LNCaP clone FGC (cell line): ENCODE results near the gene NUTM2B.
"Not testable (repeated sequence)": the region's sequence is repeated elsewhere in the genome, so short reads cannot be mapped to it uniquely, and the experiment has no call there.

ENCODE experiments used
- DNase-seq: peaks from one replicate; pipeline ENCODE4 v3.0.0-alpha.2; 2011; ENCODE audit warnings: low read depth
- H3K4me3 ChIP-seq: 2 replicates; pipeline ENCODE4 v1.5.1; 2011; ENCODE audit warnings: mild to moderate bottlenecking, low read depth, low read length, control low read depth
- TF ChIP-seq, protein P1 (sequence below): IDR thresholded peaks from 2 replicates; pipeline ENCODE4 v1.5.1; 2012; ENCODE audit warnings: mild to moderate bottlenecking; ENCODE audit not compliant: control insufficient read depth, insufficient read depth; ENCODE audit errors: extremely low read depth

NUTM2B gene

GRCh38 chr10:79714976-79715375, 11.9 kb downstream of the NUTM2B start:
- DNase-seq, H3K4me3 ChIP-seq: not testable (repeated sequence)

DNA sequence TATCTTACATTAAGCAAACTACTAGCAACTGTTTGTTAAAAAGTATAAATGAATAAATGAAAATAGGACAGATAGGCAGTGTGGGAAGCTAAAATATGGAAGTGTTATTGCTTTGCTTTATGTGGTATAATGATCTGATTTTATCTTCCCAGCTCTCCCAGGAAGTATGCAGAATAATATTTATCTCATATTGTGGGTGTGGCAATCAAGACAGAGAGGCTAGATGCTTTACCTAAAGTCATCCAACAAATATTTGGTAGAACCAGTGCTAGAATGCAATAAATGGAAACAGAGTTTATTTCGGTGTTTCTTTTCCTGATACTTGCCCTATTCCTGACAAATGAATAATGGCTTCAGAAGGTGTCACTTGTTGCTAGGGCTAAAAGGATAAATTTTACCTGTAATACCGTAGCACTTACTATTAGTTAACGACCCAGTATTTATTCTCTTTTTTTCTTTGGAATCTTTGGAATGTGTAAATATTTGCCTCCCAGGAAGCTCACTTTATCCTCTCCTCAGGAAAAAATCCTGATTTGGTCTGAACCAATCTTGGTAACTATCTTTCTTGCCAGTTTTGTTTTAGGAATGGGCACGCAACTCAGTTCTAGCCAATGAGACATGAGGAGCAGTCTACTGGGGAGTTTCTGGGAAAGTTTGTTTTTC, 14.0 kb downstream of the NUTM2B start:
- DNase-seq: not testable (repeated sequence)

DNA sequence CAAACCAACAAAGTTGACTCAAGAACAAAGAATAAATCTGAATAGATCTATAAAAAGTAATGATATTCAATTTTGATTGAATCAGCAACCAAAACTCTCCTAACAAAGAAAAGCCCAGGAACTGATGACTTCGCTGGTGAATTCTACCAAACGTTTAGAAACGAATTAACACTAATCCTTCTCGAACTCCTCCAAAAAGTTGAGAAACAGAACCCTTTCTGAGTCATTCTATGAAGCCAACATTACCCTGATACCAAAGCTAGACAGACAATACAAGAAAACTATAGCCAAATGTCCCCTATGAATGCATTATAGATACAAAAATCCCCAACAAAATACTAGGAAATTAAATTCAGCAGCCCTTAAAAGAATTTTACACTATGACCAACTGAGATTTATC, 17.0 kb downstream of the NUTM2B start:
- not testable (repeated sequence) for H3K4me3 ChIP-seq, DNase-seq

More for the DNA sequence above, 14.0 kb downstream of the NUTM2B start:
- not testable (repeated sequence) for H3K4me3 ChIP-seq

GRCh38 chr10:79726620-79727019, 23.6 kb downstream of the NUTM2B start:
- not testable (repeated sequence) for H3K4me3 ChIP-seq
- peak; percentile 91 for DNase-seq

DNA sequence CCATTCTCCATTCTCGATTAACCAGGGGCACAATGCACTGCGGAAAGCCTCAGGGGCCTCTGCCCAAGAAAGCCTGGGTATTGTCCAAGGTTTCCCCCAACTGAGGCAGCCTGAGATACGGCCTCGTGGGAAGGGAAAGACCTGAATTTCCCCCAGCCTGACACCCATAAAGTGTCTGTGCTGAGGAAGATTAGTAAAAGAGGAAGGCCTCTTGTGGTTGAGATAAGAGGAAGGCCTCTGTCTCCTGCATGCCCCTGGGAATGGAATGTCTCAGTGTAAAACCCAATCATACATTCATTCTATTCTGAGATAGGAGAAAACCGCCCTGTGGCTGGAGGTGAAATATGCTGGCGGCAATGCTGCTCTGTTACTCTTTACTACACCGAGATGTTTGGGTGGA, 41.8 kb downstream of the NUTM2B start:
- H3K4me3 ChIP-seq, DNase-seq: not testable (repeated sequence)

- not testable (repeated sequence) for DNase-seq, H3K4me3 ChIP-seq
These were observed 45.5 kb downstream of the NUTM2B start for GRCh38 chr10:79748510-79748909.

DNA sequence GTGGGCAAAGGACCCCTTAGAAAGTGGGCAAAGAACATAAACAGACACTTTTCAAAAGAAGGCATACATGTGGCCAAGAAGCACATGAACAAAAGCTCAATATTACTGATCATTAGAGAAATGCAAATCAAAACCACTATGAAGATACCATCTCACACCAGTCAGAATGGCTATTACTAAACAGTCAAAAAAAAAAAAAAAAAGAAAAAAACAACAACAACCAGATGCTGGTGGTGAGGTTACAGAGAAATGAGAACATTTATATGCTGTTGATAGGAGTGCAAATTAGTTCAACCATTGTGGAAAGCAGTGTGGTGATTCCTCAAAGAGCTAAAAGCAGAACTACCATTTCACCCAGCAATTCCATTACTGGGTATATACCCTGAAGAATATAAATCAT, 50.6 kb downstream of the NUTM2B start:
- H3K4me3 ChIP-seq, DNase-seq: not testable (repeated sequence)

DNA sequence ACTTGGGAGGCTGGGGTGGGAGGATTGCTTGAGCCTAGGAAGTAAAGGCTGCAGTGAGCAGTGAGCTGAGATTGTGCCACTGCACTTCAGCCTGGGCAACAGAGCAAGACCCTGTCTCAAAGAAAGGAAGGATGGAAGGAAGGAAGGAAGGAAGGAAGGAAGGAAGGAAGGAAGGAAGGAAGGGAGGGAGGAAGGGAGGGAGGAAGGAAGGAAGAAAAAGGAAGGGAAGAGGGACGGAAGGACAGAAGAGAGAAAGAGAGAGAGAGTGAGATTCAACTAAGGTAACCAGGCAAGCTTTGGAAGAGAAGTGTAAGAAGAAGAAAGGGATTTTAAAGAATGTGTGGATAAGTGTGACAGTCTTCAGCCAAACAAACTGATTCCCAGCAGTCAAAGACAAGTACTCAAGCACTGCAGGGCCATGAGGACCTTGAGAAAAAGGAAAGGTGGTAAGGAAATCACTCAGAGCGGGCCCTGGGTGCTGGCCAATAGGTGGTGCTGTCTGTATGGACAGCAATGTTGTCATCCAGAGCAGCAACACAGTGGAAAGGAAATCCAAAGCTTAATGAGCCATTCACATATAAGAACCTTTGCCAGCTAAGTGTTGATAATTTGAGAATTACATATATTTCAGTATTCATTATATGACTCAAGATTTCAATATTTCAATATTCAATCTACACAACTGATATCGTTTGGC, 55.4 kb downstream of the NUTM2B start:
- TF ChIP-seq, protein P1, sequence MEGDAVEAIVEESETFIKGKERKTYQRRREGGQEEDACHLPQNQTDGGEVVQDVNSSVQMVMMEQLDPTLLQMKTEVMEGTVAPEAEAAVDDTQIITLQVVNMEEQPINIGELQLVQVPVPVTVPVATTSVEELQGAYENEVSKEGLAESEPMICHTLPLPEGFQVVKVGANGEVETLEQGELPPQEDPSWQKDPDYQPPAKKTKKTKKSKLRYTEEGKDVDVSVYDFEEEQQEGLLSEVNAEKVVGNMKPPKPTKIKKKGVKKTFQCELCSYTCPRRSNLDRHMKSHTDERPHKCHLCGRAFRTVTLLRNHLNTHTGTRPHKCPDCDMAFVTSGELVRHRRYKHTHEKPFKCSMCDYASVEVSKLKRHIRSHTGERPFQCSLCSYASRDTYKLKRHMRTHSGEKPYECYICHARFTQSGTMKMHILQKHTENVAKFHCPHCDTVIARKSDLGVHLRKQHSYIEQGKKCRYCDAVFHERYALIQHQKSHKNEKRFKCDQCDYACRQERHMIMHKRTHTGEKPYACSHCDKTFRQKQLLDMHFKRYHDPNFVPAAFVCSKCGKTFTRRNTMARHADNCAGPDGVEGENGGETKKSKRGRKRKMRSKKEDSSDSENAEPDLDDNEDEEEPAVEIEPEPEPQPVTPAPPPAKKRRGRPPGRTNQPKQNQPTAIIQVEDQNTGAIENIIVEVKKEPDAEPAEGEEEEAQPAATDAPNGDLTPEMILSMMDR: peak; percentile 30; the same call in 1 of the 2 replicates
- DNase-seq: not testable (repeated sequence)

More for the DNA sequence above, 55.4 kb downstream of the NUTM2B start:
- not testable (repeated sequence) for H3K4me3 ChIP-seq
